MCF 10A (cell line): ENCODE measurements around the gene HK2. TPM values are rescaled to one million over a fixed set of nuclear protein-coding genes. Genes with fewer than 3 reads are reported as not detected.

Experiments used
- BruUV-seq: library from RNA; stranded (reverse); fragments of 400-500 nt; replicated peaks from 2 replicates; lab custom pipeline; 2021; lab: Mats Ljungman, UMichigan
- CTCF ChIA-PET: fragments of 300-600 bp; sonication (Branson Sonifier 250); formaldehyde crosslinking; extraction: SDS; loops from one replicate; lab custom pipeline; 2021; ENCODE audit warnings: antibody characterized with exemption, inconsistent platforms; lab: Yijun Ruan, JAX
- POLR2A ChIA-PET: fragments of 300-600, 350-650 bp; sonication (Branson Sonifier 250); formaldehyde crosslinking; extraction: SDS; loops from one replicate; lab custom pipeline; 2020; ENCODE audit warnings: antibody characterized with exemption, inconsistent platforms; lab: Yijun Ruan, JAX
- DNase-seq: peaks from one replicate; pipeline ENCODE4 v3.0.0-alpha.2; 2018; ENCODE audit not compliant: unreplicated experiment
- H3K27ac Mint-ChIP-seq: one replicate; pipeline ENCODE4 v1.8.0; 2022; ENCODE audit warnings: mild to moderate bottlenecking, low read depth, mixed read lengths; ENCODE audit not compliant: unreplicated experiment
- H3K27me3 Mint-ChIP-seq: one replicate; pipeline ENCODE4 v1.8.0; 2022; ENCODE audit warnings: mixed read lengths; ENCODE audit not compliant: insufficient read depth, unreplicated experiment
- H3K36me3 Mint-ChIP-seq: one replicate; pipeline ENCODE4 v1.8.0; 2022; ENCODE audit warnings: mild to moderate bottlenecking, moderate library complexity, mixed read lengths; ENCODE audit not compliant: insufficient read depth, unreplicated experiment
- H3K4me1 Mint-ChIP-seq: one replicate; pipeline ENCODE4 v1.8.0; 2022; ENCODE audit warnings: mixed read lengths; ENCODE audit not compliant: insufficient read depth, unreplicated experiment
- H3K4me3 Mint-ChIP-seq: one replicate; pipeline ENCODE4 v1.8.0; 2022; ENCODE audit warnings: mild to moderate bottlenecking, moderate library complexity, mixed read lengths; ENCODE audit not compliant: unreplicated experiment
- H3K9me3 Mint-ChIP-seq: one replicate; pipeline ENCODE4 v1.8.0; 2022; ENCODE audit warnings: mixed read lengths; ENCODE audit not compliant: unreplicated experiment
- intact Hi-C: fragments of 100-400 bp; cut with micrococcal nuclease; formaldehyde crosslinking; loops from 2 replicates; pipeline ENCODE4 v1.14.1; 2022
- total RNA-seq: library from RNA; stranded (reverse); gene quantifications from 2 replicates; pipeline ENCODE4 v1.2.3, GENCODE V29; 2022
- TF ChIP-seq, protein P1 (sequence below): fragments of 200-600 bp; IDR thresholded peaks from one replicate; pipeline ENCODE4 v1.8.0; 2022; ENCODE audit warnings: antibody characterized with exemption, mild to moderate bottlenecking; ENCODE audit not compliant: unreplicated experiment

Gene HK2
- total RNA-seq, 1 experiment from 2014 or later = 47.8 TPM

DNA sequence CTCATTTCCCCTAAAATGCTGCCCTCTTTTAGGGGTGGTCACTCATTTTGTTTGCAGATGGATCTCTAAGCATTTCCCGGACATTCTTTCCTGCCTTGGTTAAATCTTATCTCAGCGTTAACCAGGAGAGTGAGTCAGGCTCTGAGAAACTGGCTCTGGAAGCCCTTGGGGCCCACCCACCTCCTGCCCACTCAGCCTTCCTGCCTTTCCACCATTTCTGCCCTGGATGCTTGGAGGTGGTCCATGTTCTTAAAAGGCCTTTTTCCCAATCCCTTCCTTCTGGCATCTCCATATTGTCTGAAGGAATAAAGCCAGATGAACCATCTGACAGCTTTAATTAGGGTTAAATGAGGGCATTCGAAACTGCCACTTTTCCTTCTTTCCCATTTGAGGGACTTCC, 9.5 kb downstream of the HK2 start:
- TF ChIP-seq, protein P1, sequence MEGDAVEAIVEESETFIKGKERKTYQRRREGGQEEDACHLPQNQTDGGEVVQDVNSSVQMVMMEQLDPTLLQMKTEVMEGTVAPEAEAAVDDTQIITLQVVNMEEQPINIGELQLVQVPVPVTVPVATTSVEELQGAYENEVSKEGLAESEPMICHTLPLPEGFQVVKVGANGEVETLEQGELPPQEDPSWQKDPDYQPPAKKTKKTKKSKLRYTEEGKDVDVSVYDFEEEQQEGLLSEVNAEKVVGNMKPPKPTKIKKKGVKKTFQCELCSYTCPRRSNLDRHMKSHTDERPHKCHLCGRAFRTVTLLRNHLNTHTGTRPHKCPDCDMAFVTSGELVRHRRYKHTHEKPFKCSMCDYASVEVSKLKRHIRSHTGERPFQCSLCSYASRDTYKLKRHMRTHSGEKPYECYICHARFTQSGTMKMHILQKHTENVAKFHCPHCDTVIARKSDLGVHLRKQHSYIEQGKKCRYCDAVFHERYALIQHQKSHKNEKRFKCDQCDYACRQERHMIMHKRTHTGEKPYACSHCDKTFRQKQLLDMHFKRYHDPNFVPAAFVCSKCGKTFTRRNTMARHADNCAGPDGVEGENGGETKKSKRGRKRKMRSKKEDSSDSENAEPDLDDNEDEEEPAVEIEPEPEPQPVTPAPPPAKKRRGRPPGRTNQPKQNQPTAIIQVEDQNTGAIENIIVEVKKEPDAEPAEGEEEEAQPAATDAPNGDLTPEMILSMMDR = no peak
- DNase-seq = peak; percentile 28
- Mint-ChIP-seq H3K27ac (peak overlapping the region; percentile 96), H3K4me3 (peak overlapping the region; percentile 65), H3K4me1 (peaks cover 39% of the 10 kb centered on the region), H3K9me3 (no peaks in the 10 kb centered on the region), H3K27me3 (no peaks in the 10 kb centered on the region), H3K36me3 (no peaks in the 10 kb centered on the region)
- POLR2A ChIA-PET = interaction anchor here (1.1 to 3.4 kb wide), 3 partner anchors 9 to 103 kb away, joined by 3 to 27 read pairs (median 15); partner anchors contain the start of gene HK2
- intact Hi-C loops = no loop called here
- CTCF ChIA-PET = interaction anchor here (0.9 to 12.5 kb wide), 5 partner anchors 32 to 129 kb away, joined by 3 to 140 read pairs (median 6); no protein-coding TSS in a partner anchor
- no TSS peak for BruUV-seq

DNA sequence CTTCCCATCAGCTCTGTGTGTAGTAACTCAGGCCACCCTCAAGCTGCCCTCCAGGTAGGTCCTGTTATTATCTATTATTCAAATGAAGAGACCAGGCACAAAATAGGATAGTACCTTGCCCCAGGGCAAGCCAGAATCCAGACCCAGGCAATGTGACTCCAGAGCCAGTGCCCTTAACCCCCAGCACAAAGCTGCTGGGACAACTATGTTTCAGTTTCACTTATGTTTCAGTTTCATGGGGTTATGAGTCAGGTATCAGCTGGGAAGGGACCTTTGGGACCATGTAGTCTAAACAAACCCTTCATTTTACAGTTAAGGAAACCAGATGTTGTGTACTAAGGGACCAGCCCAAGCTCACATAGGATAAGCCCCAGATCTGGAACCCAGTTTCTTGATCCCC, 10.0 kb downstream of the HK2 start:
- H3K36me3 Mint-ChIP-seq = no peaks in the 10 kb centered on the region

DNA sequence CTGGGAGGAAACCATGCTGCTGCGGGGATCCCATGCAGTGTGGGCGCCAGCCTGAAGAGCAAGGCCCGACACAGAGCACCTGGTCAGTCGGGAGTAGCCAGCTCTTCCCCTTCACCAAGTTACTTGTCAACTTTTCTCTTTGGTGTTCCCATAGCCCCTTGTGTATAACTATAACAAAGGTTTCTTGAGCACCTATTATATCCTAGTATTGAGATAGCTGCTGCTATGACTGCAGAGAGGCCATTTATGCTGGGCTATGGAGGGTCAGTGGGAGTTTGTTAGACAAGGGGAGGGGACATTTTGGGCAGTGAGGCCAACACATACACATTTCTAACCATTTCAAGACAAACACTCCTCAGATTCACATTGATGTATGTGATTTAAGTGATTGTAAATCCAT, 10.8 kb downstream of the HK2 start:
- BruUV-seq = no TSS peak
- no peak for DNase-seq
- H3K36me3 Mint-ChIP-seq = no peaks in the 10 kb centered on the region
- POLR2A ChIA-PET = interaction anchor here (0.6 to 3.4 kb wide), 7 partner anchors 8 to 129 kb away, joined by 3 to 27 read pairs (median 4); partner anchors contain the start of gene HK2
- CTCF ChIA-PET = interaction anchor here (1.0 to 12.5 kb wide), 4 partner anchors 8 to 130 kb away, joined by 4 to 140 read pairs (median 29); no protein-coding TSS in a partner anchor
- H3K9me3 Mint-ChIP-seq = no peaks in the 10 kb centered on the region
- TF ChIP-seq, protein P1 = no peak
- peaks cover 51% of the 10 kb centered on the region for H3K4me1 Mint-ChIP-seq
- H3K27me3 Mint-ChIP-seq = no peaks in the 10 kb centered on the region
- no peak overlapping the region for H3K4me3 Mint-ChIP-seq
- intact Hi-C loops = no loop called here
- H3K27ac Mint-ChIP-seq = peak overlapping the region; percentile 96

More for the DNA sequence above, 10.0 kb downstream of the HK2 start:
- H3K9me3 Mint-ChIP-seq = no peaks in the 10 kb centered on the region
- DNase-seq = peak; percentile 70
- peaks cover 42% of the 10 kb centered on the region for H3K4me1 Mint-ChIP-seq
- H3K4me3 Mint-ChIP-seq = peak overlapping the region; percentile 65
- H3K27me3 Mint-ChIP-seq = no peaks in the 10 kb centered on the region
- ChIA-PET CTCF (interaction anchor here (0.6 to 12.5 kb wide), 6 partner anchors 19 to 202 kb away, joined by 3 to 140 read pairs (median 4); no protein-coding TSS in a partner anchor), POLR2A (interaction anchor here (0.7 to 3.4 kb wide), 4 partner anchors 9 to 103 kb away, joined by 3 to 27 read pairs (median 9); partner anchors contain the start of gene HK2)
- no TSS peak for BruUV-seq
- TF ChIP-seq, protein P1 = no peak
- intact Hi-C loops = no loop called here
- H3K27ac Mint-ChIP-seq = peak overlapping the region; percentile 96

DNA sequence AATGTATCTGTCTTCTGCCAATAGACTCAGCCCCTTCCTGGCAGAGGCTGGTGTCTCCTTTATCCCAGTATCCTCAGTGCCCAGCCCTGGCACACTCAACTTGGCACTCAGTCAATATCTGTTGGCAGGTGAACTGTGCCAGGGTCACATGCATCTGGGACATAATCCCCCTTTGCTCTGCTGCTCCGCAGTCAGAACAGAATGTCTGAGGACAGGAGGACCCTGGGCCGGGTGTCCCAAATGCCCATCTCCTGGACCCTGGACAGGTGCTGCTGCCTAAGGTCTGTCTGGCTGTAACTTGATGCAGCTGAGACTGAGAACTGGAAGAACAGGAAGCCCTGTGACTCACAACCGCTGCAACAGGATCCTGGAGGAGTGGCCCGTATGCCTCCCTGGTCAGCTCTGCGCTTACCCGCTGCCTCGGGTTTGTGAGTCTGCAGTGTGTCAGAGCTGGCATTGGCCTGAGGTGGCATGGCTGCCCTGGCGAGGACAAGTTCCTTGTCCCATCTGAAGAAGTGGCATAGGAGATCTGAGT, 11.4 kb downstream of the HK2 start:
- intact Hi-C loops = no loop called here
- POLR2A ChIA-PET = interaction anchor here (0.5 to 3.4 kb wide), 7 partner anchors 9 to 130 kb away, joined by 3 to 27 read pairs (median 4); partner anchors contain the start of gene HK2
- no TSS peak for BruUV-seq

More for the DNA sequence above, 11.4 kb downstream of the HK2 start:
- Mint-ChIP-seq H3K4me3 (peak overlapping the region; percentile 50), H3K4me1 (peaks cover 56% of the 10 kb centered on the region), H3K27ac (peak overlapping the region; percentile 96), H3K9me3 (no peaks in the 10 kb centered on the region), H3K27me3 (no peaks in the 10 kb centered on the region), H3K36me3 (no peaks in the 10 kb centered on the region)
- CTCF ChIA-PET = interaction anchor here (0.6 to 12.5 kb wide), 5 partner anchors 9 to 131 kb away, joined by 3 to 140 read pairs (median 6); no protein-coding TSS in a partner anchor
- DNase-seq = peak; percentile 96
- TF ChIP-seq, protein P1 = no peak
